ACC112 (cell line): ENCODE results near the gene USP40.

Experiments
- H2AFZ ChIP-seq: fragments of 200-600 bp; sonication (generic); one replicate; pipeline ENCODE4 v1.6.0; 2017; ENCODE audit warnings: antibody characterized with exemption, low read length; ENCODE audit not compliant: unreplicated experiment
- H3K27ac ChIP-seq: fragments of 200-600 bp; sonication (generic); 2 replicates; pipeline ENCODE4 v1.5.1; 2014; ENCODE audit warnings: low read depth, mild to moderate bottlenecking, antibody characterized with exemption, low read length, moderate library complexity
- H3K27me3 ChIP-seq: fragments of 200-600 bp; sonication (generic); 2 replicates; pipeline ENCODE4 v1.6.1; 2014; ENCODE audit warnings: mild to moderate bottlenecking, antibody characterized with exemption, low read length, moderate library complexity, mixed read lengths; ENCODE audit not compliant: insufficient read depth
- H3K36me3 ChIP-seq: fragments of 200-600 bp; sonication (generic); 2 replicates; pipeline ENCODE4 v1.6.1; 2016; ENCODE audit warnings: mild to moderate bottlenecking, antibody characterized with exemption, low read length, moderate library complexity, mixed read lengths; ENCODE audit not compliant: insufficient read depth
- H3K4me1 ChIP-seq: fragments of 200-600 bp; sonication (generic); one replicate; pipeline ENCODE4 v1.6.1; 2016; ENCODE audit warnings: low read length, mixed read lengths; ENCODE audit not compliant: insufficient read depth, unreplicated experiment, control insufficient read depth
- H3K4me3 ChIP-seq: fragments of 200-600 bp; sonication (generic); 2 replicates; pipeline ENCODE4 v1.5.1; 2014; ENCODE audit warnings: mild to moderate bottlenecking, low read depth, low read length
- H3K79me2 ChIP-seq: fragments of 200-600 bp; sonication (generic); one replicate; pipeline ENCODE4 v1.6.0; 2016; ENCODE audit warnings: low read length; ENCODE audit not compliant: control insufficient read depth, unreplicated experiment, insufficient read depth

Gene USP40

DNA sequence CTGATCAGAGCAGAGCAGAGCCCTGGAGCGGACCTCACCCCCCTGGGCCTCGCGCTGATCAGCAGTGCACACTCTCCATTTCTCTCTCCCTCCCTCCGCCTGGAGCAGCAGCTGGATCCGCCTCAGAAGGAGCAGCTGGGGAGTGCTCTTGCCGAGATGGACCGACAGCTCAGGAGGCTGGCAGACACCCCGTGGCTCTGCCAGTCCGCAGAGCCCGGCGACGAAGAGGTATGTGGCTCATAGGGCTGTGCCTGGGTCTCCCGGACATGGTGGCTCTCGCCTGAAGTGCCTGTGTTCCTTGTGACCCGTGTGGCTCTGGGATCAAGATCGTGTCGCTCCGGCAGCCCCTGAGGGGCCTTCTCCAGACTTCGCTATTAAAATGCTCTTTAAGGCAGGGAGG is 102.5 kb downstream of the USP40 start:
- Histone ChIP-seq H3K27me3 (no peaks in the 10 kb centered on the region), H2AFZ (no peak overlapping the region), H3K27ac (no peak overlapping the region), H3K4me3 (no peak overlapping the region), H3K4me1 (no peaks in the 10 kb centered on the region), H3K36me3 (no peaks in the 10 kb centered on the region), H3K79me2 (no peaks in the 10 kb centered on the region)

DNA sequence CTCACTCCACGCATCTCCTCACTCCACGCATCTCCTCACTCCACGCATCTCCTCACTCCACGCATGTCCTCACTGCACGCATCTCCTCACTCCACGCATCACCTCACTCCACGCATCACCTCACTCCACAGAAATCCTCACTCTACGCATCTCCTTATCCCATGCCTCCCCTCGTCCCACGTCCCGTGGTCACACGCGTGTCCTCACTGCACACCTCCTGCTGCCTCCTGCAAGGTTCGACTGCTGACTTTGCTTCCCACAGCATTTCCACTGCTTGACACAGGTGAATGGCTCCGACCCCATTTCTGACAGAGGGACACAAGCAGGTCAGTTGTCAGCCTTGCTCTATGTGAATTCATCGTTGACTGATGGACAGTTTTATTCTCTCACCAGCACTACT is 103.0 kb downstream of the USP40 start:
- H3K4me3 ChIP-seq, result no peak overlapping the region
- no peak overlapping the region for H2AFZ ChIP-seq
- no peaks in the 10 kb centered on the region for H3K36me3 ChIP-seq
- H3K27ac ChIP-seq, result no peak overlapping the region
- no peaks in the 10 kb centered on the region for H3K27me3 ChIP-seq
- no peaks in the 10 kb centered on the region for H3K4me1 ChIP-seq
- H3K79me2 ChIP-seq, result no peaks in the 10 kb centered on the region

DNA sequence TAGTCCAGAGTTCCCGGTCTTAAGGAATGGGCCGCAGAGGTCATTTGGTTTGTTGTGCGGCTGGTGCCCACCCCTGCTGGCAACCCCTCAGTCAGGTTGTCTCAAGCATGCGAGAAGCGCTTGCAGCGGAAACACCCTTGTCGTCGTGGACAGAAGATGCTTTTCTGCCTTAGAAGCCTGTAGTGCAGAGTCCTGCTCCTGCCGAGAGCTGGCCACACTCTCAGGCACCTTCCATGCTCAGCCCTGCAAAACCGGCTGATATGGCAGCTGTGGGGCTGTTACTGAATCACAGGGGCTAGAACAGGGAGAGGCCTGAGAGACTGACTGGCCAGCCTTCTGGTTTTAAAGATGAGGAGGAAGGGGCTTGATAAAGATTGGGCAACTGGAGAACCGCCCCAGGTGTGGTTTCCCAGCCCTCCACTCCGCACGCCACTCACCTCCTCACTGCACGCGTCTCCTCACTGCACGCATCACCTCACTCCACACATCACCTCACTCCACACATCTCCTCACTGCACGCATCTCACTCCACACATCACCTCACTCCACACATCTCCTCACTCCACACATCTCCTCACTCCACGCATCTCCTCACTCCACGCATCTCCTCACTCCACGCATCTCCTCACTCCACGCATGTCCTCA is 103.6 kb downstream of the USP40 start:
- H3K27ac ChIP-seq, result no peak overlapping the region
- no peaks in the 10 kb centered on the region for H3K79me2 ChIP-seq
- no peak overlapping the region for H2AFZ ChIP-seq
- no peaks in the 10 kb centered on the region for H3K4me1 ChIP-seq
- no peaks in the 10 kb centered on the region for H3K36me3 ChIP-seq
- H3K27me3 ChIP-seq, result no peaks in the 10 kb centered on the region
- no peak overlapping the region for H3K4me3 ChIP-seq

DNA sequence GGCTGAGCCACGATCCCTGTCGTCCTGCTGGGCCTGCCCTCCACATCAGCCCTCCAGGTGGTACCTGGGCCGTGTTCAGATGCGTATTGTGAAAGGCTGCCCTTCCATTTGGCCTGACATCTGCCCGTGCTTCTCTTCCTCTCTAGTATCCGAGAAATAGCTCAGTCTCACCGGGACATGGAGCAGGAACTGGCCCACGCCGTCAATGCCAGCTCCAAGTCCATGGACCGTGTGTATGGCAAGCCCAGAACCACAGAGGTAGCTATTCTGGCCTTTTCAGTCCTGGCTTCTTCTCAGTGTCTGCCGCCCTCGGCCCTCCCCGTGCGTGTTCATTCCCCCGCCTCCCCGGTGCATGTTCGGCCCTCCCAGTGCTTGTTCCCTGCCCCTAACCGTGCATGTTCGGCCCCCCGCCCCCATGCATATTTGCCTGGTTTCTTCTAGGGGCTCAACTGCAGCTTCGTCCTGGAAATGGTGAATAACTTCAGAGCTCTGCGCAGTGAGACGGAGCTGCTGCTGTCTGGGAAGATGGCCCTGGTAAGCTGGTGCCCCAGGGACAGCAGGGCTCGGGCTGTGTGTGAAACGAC is 104.3 kb downstream of the USP40 start:
- no peak overlapping the region for H2AFZ ChIP-seq
- H3K4me3 ChIP-seq, result no peak overlapping the region
- H3K4me1 ChIP-seq, result no peaks in the 10 kb centered on the region
- H3K27ac ChIP-seq, result no peak overlapping the region
- H3K36me3 ChIP-seq, result no peaks in the 10 kb centered on the region
- H3K79me2 ChIP-seq, result no peaks in the 10 kb centered on the region
- no peaks in the 10 kb centered on the region for H3K27me3 ChIP-seq

DNA sequence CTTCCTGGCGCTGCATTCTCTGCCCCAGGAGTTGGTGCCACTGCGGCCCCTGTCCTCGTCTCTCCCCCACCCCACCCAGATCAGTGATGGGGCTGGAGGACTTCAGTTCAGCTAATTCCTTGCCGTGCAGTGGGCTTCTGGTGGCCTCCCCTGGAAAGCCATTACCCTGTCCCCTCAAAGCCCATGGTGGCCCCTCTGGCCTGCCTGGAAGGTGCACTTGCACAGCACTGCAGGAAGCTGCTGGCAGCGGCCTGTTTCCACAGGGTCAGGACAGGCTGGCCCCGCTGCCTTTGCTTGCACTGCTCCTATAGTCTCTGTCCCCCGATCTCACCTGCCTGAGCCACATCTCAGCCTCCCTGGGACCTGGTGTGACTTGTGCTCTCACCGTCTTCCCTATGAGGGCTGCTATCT is 105.1 kb downstream of the USP40 start:
- H3K4me3 ChIP-seq, result no peak overlapping the region
- no peak overlapping the region for H3K27ac ChIP-seq
- no peaks in the 10 kb centered on the region for H3K27me3 ChIP-seq
- no peaks in the 10 kb centered on the region for H3K79me2 ChIP-seq
- no peak overlapping the region for H2AFZ ChIP-seq
- no peaks in the 10 kb centered on the region for H3K36me3 ChIP-seq
- H3K4me1 ChIP-seq, result no peaks in the 10 kb centered on the region

DNA sequence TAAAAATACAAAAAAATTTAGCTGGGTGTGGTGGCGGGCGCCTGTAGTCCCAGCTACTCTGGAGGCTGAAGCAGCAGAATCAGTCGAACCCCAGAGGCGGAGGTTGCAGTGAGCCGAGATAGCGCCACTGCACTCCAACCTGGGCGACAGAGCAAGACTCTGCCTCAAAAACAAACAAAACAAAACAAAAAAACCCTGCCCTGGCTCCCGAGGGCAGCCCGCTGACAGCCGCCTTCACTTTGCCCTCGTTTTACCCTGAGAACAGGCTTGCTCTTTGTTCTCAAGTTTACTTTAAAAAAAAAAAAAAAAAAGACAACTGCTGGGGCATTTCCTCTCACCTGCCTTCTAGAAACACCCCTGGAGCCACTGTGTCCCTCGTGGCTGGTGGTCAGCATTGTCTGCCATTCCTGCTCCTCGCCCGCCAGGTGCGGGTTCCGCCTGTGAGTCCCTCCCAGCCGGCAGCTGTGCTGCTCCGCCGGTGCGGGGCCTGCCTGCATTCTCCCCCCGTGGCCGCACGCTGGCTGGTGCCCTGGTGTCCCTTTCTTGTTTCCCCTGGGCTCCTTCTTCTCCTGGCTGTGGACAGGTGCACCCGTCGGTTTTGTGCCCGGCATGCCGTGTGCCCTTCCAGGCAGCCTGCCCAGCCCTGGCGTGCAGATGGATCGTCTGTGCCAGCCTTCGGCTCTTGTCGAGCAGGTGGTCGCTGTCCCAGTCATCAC is 105.7 kb downstream of the USP40 start:
- Histone ChIP-seq H3K79me2 (no peaks in the 10 kb centered on the region), H3K36me3 (no peaks in the 10 kb centered on the region), H2AFZ (no peak overlapping the region), H3K4me3 (no peak overlapping the region), H3K27me3 (no peaks in the 10 kb centered on the region), H3K27ac (no peak overlapping the region), H3K4me1 (no peaks in the 10 kb centered on the region)

DNA sequence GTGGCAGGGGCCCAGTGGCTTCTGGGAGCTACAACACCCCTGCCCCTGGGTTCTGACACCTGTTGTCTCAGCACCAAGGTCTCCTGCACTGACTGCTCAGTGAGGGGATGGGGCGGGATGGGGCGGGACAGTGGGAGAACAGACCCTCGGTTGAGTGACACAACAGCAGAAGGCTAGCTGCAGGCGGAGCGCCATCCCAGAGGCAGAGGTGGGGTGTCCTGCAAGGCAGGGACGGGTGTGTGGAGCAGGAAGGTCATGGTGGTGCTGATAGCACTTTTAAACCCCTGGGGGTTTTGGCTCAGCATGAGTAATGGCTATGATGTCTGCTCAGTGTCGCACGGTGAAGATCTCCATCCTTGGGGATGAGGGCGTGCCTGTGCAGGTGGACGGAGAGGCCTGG is 107.2 kb downstream of the USP40 start:
- no peak overlapping the region for H3K4me3 ChIP-seq
- no peaks in the 10 kb centered on the region for H3K27me3 ChIP-seq
- H2AFZ ChIP-seq, result no peak overlapping the region
- no peaks in the 10 kb centered on the region for H3K36me3 ChIP-seq
- no peaks in the 10 kb centered on the region for H3K79me2 ChIP-seq
- no peaks in the 10 kb centered on the region for H3K4me1 ChIP-seq
- no peak overlapping the region for H3K27ac ChIP-seq

DNA sequence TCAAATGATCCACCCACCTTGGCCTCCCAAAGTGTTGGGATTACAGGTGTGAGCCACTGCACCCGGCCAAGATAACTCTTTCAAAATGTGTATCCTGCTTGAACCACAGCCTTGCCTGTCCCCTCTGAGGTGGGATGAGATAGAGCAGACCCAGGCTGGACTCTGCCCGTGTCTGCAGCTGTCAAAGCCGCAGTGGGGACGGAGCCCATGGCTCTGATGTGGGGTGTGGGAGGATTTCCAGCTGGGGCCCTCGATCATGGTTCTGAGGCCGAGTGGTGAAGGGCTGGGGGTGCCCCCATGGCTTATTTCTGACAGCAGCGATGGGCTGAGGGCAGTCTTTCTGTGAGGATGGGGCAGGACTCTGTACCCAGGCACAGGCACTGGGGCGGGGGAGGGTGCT is 107.8 kb downstream of the USP40 start:
- no peak overlapping the region for H3K4me3 ChIP-seq
- no peaks in the 10 kb centered on the region for H3K4me1 ChIP-seq
- H3K36me3 ChIP-seq, result no peaks in the 10 kb centered on the region
- no peaks in the 10 kb centered on the region for H3K27me3 ChIP-seq
- no peaks in the 10 kb centered on the region for H3K79me2 ChIP-seq
- no peak overlapping the region for H3K27ac ChIP-seq
- H2AFZ ChIP-seq, result no peak overlapping the region

DNA sequence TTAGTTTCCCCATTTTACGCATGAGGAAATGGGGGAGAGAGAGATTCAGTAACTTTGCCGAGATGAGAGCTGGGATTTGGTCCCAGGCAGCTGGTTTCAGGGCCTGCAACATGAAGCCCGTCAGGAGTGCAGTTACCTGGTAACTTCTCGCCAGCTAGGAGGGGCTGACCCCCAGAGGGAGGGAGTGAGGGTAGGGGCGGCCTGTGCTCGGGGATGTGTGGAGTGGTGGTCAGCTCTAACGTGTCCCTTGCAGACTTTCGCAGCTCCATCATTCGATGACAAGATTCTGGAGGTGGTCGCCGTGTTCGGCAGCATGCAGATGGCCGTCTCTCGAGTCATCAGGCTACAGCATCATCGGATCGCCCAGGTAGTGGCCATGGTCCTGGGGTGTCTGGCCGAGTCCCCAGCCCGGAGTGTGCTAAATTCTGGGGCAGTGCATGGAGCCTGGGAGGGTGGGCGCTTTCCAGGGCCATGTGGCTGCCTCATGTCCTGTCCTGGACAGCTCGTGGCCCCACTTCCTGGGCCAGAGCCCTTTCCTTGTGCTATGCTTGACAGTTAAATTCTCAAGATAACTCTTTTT is 108.5 kb downstream of the USP40 start:
- no peaks in the 10 kb centered on the region for H3K4me1 ChIP-seq
- no peaks in the 10 kb centered on the region for H3K27me3 ChIP-seq
- H3K4me3 ChIP-seq, result no peak overlapping the region
- H3K79me2 ChIP-seq, result no peaks in the 10 kb centered on the region
- H3K27ac ChIP-seq, result no peak overlapping the region
- no peaks in the 10 kb centered on the region for H3K36me3 ChIP-seq
- no peak overlapping the region for H2AFZ ChIP-seq

DNA sequence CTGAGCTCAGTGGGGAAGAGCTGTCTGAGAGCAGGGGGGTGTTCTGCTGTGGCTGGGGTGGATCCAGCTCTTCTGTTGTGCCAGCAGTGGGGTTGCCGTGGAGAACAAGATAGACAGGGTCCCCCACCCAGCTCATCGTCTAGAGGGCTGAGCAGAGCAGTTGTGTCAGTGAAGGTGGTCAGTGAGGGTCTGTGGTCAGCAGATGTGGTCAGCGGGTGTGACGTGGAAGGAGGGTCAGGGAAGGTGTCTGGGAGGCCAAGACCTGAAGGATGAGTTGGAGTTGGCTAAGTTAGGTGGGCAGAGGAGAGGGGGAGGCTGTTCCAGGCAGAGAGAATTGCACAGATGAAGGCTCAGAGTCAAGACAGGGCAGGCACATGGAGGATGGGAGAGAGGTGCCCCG is 109.2 kb downstream of the USP40 start:
- H3K36me3 ChIP-seq, result no peaks in the 10 kb centered on the region
- H3K79me2 ChIP-seq, result no peaks in the 10 kb centered on the region
- no peak overlapping the region for H3K4me3 ChIP-seq
- H2AFZ ChIP-seq, result no peak overlapping the region
- no peaks in the 10 kb centered on the region for H3K27me3 ChIP-seq
- no peaks in the 10 kb centered on the region for H3K4me1 ChIP-seq
- no peak overlapping the region for H3K27ac ChIP-seq

DNA sequence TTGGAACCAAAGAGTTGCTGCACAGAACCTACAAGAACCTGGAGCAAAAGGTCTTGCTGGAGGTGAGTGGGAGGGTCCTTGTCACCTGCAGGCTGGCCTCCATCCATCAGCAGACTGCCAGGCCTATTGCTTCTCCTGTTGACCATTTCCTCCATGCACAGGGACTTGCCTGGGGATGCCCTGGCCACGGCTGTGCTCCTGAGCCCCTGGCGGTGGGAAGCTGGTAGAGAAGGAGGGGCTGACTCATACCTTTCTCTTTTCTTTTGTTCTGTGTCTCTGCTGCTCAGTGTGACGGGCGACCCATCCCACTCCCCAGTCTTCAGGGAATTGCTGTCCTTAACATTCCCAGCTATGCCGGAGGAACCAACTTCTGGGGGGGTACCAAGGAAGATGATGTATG is 109.6 kb downstream of the USP40 start:
- Histone ChIP-seq H3K27ac (no peak overlapping the region), H3K4me1 (no peaks in the 10 kb centered on the region), H3K4me3 (no peak overlapping the region), H3K79me2 (no peaks in the 10 kb centered on the region), H3K27me3 (no peaks in the 10 kb centered on the region), H2AFZ (no peak overlapping the region), H3K36me3 (no peaks in the 10 kb centered on the region)
